MV-4-11 (cell line): ENCODE results near the gene TRNT1.

Experiments used
- DNase-seq: peaks from one replicate; lab custom pipeline; 2025; lab: John Stamatoyannopoulos, UW

TRNT1 gene

DNA sequence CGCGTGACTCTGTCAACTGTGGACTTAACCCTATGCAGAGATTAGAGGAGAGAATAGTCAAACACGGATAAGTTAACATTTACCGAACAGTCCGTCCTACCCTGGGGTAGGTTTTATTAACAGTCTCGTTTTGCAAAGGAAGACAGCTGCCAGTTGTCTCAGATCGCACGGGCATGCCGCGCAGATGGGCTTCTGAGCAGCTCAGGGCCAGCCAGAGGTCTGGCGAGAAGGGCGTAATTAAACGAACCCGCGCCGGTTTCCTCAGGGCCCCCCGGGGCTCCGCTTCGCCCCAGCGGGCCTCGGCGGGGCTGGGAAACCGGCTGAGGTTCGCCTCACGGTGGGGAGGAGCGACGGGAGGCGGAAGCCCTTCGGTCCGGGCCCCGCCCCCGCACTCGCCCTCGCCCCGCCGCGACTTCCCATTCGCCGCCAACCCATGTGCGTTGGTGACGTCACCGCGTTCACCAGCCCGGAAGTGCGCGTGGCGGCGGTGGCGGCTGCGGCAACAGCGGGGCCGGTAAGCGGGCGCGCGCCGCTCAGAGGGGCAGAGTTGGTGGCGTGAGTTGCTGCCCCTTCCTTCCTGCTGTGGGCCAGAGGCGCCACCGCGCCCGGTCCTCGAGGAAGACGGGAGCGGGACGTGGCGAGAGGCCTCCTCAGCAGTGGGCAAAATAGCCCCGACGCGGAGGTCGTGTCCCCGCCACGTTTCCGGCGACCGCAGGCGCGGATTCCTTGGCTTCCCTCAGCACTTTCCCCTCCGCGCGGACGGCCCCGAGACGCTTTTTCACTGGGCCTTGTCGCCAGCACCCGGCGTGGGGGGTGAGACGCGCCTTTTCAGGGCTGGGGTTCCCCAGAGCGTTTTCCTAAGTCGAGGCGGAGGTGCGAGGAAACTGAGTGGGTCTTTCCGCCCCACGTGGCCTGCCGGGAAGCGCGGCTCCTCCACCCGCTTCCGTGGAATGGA, at the start of gene TRNT1:
TSS of gene TRNT1 (plus strand) at position 464 of the 955 bp plus-strand sequence. CDS start 2,101 bp downstream, outside the sequence.
- peak; percentile 83 for DNase-seq

DNA sequence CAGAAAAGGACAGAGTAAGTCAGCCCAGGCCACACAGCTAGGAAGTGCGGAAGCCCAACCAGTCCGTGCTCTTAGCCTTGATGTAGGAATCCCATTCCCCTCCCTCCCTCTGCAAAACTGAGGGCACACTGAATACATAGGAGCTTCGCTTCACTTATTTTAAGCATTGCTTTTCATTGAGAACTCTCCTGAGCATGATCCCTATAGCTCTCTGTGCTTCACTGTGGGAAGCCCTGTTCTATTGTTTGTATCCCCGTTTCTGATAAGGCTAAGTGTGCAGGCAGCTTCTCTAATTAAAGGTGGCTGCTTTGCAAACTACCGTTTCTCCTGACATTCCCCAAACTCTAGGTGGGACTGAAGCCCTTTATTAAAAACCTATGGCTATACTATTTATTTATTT, 46.4 kb upstream of the TRNT1 start:
- DNase-seq: no peak

DNA sequence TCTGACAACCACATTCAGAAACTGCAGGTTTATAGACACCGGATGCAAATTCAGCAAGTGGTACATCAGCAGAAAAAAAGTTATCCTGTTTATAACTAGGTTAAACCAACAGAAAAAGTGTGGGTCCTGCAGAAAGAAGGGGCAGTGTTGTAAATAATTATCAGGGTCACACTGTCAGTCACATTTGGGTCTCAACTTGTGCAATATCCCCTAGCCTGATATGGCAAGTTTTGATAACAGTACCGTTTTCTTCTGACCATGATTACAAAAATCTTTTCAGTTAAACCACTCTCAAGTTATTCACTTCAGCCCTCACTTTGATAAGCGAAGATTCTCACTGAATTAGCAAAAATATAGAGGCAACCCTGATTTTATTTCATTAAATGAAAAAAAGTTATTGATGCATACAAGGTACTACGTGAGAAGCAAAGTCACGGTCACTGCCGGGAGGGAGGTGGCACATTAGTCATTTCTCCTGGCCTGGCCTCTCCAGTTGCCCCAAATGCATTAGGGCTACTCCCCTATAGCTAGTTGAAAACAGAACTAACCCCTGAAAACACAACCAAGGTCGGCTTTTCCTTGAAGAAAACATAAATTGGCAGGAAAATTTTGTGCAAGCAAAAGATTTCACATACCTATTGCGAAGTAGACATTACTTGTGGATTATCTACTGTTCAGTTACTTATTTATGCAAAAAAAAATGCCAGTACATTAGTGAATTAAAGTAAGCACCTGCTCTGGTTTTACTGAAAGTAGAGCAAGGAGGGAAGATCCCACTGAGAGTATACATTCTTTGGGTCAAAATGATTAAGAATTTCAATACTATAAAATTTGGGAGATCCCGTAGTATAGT, 45.1 kb upstream of the TRNT1 start:
- no peak for DNase-seq

DNA sequence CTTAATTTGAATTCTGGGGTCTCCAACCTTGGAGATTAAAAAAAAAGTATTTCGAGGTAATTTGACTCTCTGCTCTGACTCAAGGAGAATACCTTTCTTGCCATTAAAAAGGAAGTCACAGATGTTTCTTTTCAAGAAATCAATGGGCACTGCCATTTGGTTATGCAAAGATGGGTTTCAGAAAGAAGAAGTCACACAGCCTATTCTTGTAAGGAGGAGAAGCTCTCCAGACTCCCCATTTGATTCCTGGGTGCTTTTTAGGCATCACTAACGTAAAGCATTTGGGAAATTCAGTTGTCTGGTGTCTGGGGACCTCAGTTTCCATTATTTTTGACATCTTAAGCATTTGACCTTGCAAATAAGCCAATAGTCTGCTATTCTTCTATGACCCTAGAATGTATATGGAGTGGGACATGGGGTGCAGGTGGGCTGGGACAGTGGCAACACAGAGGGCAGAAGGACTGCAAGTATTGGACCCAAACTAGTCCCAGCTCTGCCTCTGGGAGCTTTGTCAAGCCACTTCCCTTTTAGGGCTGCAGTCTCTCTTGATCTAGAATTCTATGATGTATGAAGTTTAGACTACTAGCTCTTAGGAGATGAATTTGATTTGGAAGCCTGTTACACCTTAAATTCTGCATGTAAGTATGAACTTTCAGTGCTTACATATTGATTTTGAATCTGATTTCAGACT, 44.4 kb upstream of the TRNT1 start:
- DNase-seq: no peak

DNA sequence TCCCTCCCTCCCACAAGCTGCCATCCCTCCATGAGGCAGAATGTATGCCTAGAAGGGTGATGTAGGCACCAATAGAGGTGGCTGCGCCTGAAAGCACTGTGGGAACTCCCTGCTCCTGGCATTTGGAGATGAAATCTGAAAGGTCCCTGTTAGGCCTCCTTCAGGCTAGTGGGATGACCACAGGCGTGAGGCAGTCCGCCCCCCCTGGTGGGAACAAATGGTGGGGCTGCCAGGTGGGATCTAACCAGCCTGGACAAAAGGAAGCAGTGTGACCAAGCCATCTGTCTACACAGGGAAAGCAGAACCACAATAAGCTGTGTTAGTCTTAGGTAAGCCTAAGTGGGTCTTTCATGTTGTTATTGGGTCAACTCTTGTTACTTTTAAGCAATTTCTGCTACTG, 41.9 kb upstream of the TRNT1 start:
- no peak for DNase-seq

DNA sequence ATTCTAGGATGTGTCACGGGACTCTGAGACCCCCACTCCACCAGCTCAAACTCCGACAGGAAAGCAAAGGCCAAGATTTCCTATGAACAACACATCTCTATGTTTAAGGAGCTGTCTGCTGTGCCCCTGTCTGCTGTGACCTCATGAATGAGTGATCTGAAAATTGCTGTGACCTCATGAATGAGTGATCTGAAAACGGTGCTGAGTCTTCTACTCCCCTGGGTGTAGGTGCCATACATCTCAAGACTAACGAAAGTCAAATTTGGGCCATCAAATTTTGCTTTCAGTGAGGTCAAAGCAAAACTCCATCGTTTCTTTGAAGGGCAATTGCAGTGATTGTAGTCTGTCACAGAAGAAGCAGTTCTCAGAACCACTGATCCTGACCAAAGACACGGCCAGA, 41.0 kb upstream of the TRNT1 start:
- DNase-seq: no peak

DNA sequence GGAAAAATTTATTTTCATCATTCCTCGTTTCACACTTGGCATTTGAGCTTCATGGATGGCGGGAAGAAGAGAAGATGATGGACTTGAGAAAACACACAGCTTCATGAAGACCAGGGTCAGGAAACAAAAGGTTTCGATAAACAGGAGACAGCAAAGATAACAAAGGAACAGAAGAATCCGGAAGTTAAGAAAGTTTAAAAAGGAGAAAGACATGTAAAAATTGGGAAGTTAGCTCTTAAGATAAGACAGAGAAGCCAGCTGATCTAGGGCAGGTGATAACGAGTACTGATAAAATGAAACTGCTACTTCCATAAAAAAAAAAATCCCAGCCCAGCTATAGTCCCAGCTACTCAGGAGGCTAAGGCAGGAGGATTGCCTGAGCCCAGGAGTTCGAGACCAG, 40.5 kb upstream of the TRNT1 start:
- DNase-seq: peak; percentile 62

DNA sequence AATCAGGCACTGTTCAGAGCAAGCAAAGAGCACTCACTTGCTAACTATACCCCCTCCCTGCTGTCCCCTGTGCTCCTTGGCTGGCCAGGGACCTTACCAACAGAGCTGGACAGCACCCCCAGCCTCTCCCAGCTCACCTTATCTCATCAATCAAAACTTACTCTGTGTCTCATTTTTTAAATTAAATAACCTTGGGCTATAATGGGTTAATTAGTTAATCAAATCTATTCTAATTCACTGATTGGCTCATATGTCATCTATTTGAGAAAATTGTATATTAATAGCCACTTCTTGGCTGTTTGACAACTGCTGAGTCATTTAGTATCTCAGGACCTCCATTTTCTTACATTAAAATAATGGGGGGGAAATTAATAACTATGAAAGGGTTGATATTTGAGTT, 39.5 kb upstream of the TRNT1 start:
- no peak for DNase-seq

DNA sequence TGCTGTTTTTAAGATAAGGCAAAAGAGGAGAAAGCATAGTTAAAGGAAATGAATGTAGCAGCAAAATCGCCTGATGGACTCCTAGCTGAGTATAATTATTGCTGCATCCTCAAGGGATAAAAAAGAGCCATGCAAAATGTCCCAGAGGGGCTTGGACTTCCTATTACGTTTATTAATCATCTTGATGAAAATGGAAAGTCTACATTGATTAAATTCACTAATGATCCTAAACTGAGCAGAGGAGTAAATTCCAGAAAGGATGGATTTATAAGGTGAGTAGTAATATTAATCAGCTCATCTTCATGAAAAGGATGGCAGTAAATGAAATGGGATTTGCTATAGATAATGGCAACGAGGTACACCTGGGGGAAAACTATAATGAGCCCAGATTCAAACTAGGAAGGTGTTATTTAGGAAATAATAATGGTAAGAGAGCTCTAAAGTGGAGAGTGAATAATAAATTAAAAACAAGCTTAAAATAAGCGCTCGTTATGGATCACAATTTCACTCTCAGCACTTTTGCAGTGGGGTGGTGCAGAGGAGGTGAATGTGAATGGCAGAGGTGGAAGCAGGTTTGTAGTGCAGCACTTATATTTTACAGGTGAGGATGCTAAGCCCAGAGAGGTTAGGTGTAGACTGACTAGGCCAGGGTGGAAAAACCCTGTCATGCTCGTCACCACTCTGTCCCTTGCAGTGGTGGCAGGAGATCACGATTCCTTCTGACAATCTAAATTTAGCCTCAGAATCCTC, 38.8 kb upstream of the TRNT1 start:
- no peak for DNase-seq

DNA sequence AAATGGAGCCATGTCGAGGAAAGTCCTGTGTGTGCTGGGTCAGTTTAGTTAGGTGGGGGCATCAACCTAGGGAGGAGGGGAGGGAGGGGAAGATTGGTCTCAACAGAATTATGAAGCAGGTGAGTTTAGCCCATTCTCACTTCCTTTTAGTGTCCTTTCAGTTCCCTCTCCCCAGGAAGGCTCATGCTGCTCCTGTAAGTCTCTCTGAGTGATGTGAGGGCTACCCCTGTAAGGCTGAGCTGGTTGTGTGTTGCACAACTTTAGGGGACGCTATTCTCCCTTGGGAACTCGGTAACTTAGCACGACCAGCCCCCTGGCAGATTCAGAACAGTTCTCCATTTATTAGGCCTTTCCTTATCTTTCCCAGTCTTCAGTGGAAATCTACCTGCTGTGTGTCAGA, 37.7 kb upstream of the TRNT1 start:
- peak; percentile 27 for DNase-seq

DNA sequence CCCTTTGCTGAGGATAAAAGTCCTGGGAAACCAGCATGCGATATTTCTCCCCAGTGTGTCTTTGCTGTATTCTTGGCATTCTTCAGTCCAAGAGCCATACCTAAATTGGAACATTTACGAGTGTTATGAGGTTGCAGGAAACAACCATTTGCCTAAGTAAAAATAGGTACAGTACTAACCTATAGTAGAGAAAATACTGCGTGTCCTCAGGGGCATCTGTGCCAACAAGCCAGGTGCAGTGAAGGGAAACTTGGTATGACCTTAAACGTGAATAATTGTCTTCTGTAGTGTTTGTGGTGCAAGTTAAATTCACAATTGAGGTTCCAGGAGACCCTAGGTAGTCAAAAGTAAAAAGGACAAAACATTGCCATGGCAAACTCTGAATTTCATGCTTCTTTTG, 28.8 kb upstream of the TRNT1 start:
- DNase-seq: no peak

DNA sequence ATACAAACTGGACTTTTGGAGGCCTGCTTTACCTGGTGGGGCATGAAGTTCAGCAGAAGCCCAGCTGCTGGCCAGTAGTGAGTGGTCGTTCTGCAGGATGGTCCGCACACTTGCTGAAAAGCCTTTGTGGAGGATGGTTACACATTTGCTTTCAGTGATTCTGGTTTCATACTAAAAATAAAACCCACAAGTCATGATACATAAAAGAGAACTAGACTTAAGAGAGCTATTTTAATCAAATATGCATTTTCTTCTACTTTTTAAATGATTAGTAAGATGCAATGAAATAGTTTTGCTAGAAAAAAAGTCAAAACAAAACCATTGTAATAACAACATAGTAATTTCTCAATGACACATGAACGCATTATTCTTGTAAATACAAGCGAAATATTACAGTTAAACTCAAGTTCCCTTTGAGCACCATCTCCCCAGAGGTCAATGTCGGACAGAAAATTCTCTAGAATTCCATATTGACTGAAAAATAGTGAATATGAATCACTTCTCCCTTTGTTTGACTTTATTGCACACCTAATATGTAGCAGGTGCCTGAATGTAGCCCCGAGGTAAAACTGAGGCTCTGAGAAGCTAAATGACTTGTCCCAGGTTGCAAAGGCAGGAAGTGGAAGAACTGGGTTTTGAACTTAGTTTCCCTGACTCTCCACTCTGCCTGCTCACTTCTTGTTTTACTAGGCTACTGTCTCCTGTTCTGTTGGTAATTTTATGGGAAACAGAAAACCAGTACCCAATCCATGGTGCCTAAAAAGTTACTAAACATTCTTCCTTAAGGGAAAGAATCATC, 24.9 kb upstream of the TRNT1 start:
- no peak for DNase-seq

DNA sequence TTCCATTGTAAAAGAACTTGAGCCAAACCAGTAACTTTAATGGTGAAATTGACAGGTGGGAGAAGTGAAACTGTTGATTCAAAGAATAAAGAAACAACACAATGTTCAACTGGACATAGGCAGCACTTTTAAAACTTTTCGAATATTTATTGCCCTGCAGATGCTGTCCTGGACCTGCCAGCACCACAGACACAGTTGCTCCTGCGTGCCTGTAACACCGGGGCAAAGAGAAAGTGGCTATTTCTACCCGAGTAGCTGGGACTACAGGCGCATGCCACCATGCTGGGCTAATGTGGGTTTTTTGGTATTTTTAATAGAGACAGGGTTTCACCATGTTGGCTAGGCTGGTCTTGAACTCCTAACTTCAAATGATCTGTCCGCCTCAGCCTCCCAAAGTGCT, 24.0 kb upstream of the TRNT1 start:
- no peak for DNase-seq

DNA sequence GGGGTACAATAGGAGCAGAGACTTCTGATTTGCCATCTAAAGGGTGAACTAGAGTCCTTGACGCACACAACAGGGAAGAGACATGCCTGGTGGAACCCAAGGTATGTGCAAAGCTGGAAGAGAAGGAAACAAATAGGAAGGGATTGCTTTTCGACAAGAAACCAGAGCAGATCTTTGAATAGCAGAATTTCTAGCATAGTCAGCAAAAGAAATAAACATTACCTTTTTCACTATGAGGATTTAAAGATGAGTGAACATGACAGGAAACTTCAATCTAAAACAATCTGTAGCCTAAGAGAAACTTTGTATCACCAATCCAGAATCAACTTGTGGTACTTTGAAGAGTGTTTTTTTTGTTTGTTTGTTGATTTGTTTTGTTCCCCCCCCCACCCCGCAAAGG, 21.5 kb upstream of the TRNT1 start:
- no peak for DNase-seq

DNA sequence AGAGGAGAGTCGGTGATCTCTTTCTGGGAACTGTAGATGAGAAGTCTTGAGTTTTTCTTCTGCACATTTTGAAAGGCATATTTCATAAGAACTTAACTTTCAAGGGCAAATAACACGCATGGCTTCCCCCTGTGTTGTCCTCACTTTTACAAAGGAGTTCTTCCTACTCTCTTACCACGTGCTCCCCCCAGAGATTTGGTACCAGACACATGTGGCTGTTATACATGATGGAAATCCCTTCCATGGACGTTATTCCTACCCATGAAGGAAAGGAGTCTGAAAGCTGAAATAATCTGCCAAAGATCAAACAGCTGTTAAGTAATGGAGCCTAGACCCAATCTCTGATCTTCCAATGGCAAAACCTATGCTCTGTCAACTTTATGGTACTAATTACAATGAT, 20.9 kb upstream of the TRNT1 start:
- DNase-seq: no peak

DNA sequence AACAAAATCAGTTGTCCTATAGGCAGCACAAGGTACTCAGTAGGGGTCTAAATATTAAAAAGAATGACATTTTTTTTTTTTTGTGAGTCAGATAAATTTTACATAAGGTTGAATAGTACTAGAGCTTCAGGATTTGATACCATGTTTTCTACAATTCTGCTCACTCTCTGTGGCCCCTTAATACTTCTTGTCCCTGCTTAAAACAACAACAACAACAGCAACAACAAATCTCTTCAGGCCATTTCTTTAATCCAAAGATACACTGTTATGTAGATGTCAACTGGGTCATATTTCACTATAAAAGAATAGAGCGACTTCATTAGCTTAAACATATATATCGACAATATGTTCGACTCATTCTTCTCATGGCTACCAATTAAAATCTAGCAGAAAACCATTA, 19.6 kb upstream of the TRNT1 start:
- no peak for DNase-seq

DNA sequence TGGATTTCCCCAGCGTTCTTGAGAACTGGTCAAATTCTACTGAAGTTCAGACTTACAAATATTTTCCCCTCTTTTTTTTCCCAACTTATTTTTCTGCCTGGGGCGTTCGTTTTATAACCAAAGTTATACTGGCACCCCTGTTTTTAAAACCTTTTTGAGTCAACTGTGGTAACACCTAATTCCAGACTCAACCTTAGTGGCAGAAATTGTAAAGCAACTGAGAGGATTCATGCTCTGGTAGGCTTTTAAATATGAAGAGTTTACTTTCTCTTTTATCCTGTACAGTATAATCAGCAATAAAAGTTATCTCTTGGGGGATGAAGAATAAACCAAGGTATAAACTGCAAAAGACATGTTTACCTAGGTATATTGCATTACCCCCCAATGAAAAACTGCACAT, 18.9 kb upstream of the TRNT1 start:
- DNase-seq: no peak

DNA sequence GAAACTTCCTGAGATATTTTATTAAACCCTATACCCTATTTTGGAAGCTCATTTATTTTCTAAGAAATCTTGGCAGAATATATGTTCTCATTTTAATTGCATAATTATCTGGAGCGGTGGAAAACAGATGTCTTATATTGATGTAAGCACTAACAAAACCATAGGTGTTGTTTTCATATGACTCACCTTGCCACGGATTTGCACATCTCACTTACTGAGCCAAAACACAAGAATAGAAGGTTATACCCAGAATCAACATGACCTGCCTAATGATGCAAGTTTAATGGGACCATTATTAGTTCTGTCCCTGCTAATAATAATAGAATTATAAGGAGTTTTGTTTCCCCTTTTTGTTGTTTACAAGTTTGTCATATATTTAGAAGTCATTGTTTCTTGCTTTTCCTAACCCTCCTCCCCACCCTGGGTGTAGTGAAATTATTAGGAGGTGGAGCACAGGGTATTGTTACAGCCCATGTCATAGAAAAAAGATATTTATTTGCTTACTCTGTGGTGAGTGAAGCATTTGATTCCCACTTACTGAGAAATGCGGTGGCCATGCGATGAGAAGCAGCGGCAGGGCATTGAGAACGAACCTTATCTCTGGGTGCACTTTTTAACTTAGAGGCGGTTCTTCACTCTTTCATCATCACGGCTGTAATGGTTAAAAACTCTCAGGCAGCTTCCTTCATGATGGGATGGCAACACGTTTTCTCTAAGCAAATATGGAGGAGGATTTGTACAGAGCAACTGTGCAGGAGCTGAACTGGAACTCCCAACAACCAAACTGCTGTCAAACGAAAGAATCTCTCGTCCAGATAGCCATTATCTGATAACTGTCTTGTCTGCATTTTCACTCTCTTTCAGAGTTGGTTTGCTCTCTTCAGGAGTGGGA, 17.1 kb upstream of the TRNT1 start:
- DNase-seq: no peak

DNA sequence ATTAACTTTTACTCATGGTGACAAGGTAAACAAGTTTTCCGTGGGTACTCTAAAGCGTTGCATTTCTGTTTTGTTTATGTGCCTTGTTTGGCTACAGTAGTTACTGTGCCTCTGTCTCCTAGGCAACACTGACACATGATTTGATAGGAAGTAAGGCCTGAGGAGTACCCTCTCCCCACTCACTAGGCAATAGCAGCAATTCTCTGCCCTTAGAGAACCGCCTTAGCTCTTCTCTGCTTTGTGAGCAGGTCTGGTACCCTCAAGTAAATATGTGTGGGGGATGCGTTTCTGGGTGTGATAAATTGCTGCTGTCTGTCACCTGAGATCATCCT, 16.5 kb upstream of the TRNT1 start, which contains the start of gene IL5RA:
TSS of gene IL5RA (minus strand) at position 76 of the 332 bp plus-strand sequence. CDS start 5,390 bp downstream, outside the sequence.
- no peak for DNase-seq
